GM23338 (cell line): ENCODE results near the gene NDUFV1. TPM values are rescaled to one million over a fixed set of nuclear protein-coding genes. Genes with fewer than 3 reads are reported as not detected.
"Not testable (repeated sequence)": the region's sequence is repeated elsewhere in the genome, so short reads cannot be mapped to it uniquely, and the experiment has no call there.

ENCODE experiments used
- ATAC-seq: fragments of 200-7000 bp; cut with Tn5 transposase; 3 replicates; pipeline ENCODE4 v1.9.1; 2020
- DNase-seq: peaks from one replicate; pipeline ENCODE4 v3.0.0-alpha.2; 2015; ENCODE audit warnings: low spot score
- H2AFZ ChIP-seq: fragments of 200-600 bp; sonication (generic); 2 replicates; pipeline ENCODE4 v1.8.0; 2016; ENCODE audit warnings: antibody characterized with exemption, mild to moderate bottlenecking, moderate library complexity
- H3F3A ChIP-seq: fragments of 200-600 bp; sonication (generic); replicated peaks from 2 replicates; pipeline ENCODE4 v1.8.0; 2017; ENCODE audit warnings: antibody characterized with exemption, mixed run types, low read depth
- H3K27ac ChIP-seq: fragments of 200-600 bp; sonication (generic); 2 replicates; pipeline ENCODE4 v1.6.1; 2016; ENCODE audit warnings: low read depth
- H3K27me3 ChIP-seq: fragments of 200-600 bp; sonication (generic); 2 replicates; pipeline ENCODE4 v1.8.0; 2016; ENCODE audit warnings: mild to moderate bottlenecking, mixed run types, moderate library complexity; ENCODE audit not compliant: insufficient read depth
- H3K36me3 ChIP-seq: fragments of 200-600 bp; sonication (generic); 2 replicates; pipeline ENCODE4 v1.8.0; 2016; ENCODE audit warnings: mild to moderate bottlenecking; ENCODE audit not compliant: insufficient read depth
- H3K4me1 ChIP-seq: fragments of 200-600 bp; sonication (generic); 2 replicates; pipeline ENCODE4 v1.8.0; 2016; ENCODE audit warnings: mild to moderate bottlenecking, moderate library complexity; ENCODE audit not compliant: insufficient read depth
- H3K4me2 ChIP-seq: fragments of 200-600 bp; sonication (generic); 2 replicates; pipeline ENCODE4 v1.7.1; 2017; ENCODE audit warnings: mixed run types
- H3K4me3 ChIP-seq: fragments of 200-600 bp; sonication (generic); 2 replicates; pipeline ENCODE4 v1.6.1; 2016; ENCODE audit warnings: mixed run types
- H3K79me2 ChIP-seq: fragments of 200-600 bp; sonication (generic); replicated peaks from 2 replicates; pipeline ENCODE4 v1.8.0; 2017; ENCODE audit warnings: mild to moderate bottlenecking; ENCODE audit not compliant: insufficient read depth
- H3K9me2 ChIP-seq: fragments of 200-600 bp; sonication (generic); 2 replicates; pipeline ENCODE4 v1.8.0; 2017; ENCODE audit not compliant: insufficient read depth
- H4K20me1 ChIP-seq: fragments of 200-600 bp; sonication (generic); replicated peaks from 2 replicates; pipeline ENCODE4 v1.8.0; 2017; ENCODE audit warnings: mild to moderate bottlenecking; ENCODE audit not compliant: insufficient read depth
- H3K27ac Mint-ChIP-seq: 2 replicates; pipeline ENCODE4 v1.8.0; 2020; ENCODE audit warnings: inconsistent platforms, mild to moderate bottlenecking, moderate library complexity, mixed read lengths
- H3K27me3 Mint-ChIP-seq: 3 replicates; pipeline ENCODE4 v1.8.0; 2022; ENCODE audit warnings: low read depth, mild to moderate bottlenecking, moderate library complexity, mixed read lengths, inconsistent platforms; ENCODE audit not compliant: insufficient read depth, poor library complexity
- H3K36me3 Mint-ChIP-seq: 3 replicates; pipeline ENCODE4 v1.8.0; 2021; ENCODE audit warnings: low read depth, mild to moderate bottlenecking, inconsistent platforms, moderate library complexity, mixed read lengths
- H3K4me1 Mint-ChIP-seq: 3 replicates; pipeline ENCODE4 v1.8.0; 2020; ENCODE audit warnings: mild to moderate bottlenecking, inconsistent platforms, mixed read lengths
- H3K4me3 Mint-ChIP-seq: 3 replicates; pipeline ENCODE4 v1.8.0; 2021; ENCODE audit warnings: moderate library complexity, mild to moderate bottlenecking, inconsistent platforms, mixed read lengths
- H3K9me3 Mint-ChIP-seq: 3 replicates; pipeline ENCODE4 v1.8.0; 2020; ENCODE audit warnings: moderate library complexity, mild to moderate bottlenecking, inconsistent platforms, mixed read lengths
- polyA plus RNA-seq: library from polyadenylated mRNA; unstranded; fragments of >200 nt; fragmentation: Nextera tagmentation; extraction: Ambion mirVana; gene quantifications from 2 replicates; pipeline ENCODE4 v1.2.1, GENCODE V29; 2016
- small RNA-seq: library from RNA; depleted of rRNA; stranded (forward); fragments of <200 nt; gene quantifications from one replicate; pipeline ENCODE3, GENCODE V24; 2014; ENCODE audit warnings: low replicate concordance
- total RNA-seq: library from RNA; depleted of rRNA; stranded (reverse); fragments of >200 nt; shearing (Covaris generic); gene quantifications from 2 replicates; pipeline ENCODE4 v1.2.3, GENCODE V29; 2014; rRNA removed

NDUFV1 gene
- total and polyA plus RNA-seq, 2 experiments from 2014 or later = 104 to 241 TPM

DNA sequence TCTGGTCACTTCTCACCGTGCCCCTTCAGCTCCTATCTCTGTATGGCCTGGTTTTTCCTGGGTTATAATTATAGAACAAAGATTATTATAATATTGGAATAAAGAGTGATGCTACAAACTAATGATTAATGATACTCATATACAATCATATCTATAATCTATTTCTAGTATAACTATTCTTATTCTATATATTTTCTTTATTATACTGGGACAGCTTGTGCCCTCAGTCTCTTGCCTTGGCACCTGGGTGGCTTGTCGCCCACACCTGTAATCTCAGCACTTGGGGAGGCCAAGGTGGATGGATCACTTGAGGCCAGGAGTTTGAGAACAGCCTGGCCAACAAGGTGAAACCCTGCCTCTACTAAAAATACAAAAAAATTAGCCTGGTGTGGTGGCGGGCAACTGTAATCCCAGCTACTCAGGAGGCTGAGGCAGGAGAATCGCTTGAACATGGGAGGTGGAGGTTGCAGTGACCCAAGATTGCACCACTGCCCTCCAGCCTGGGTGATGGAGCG, 53.0 kb downstream of the NDUFV1 start:
- H3K4me3 ChIP-seq, ATAC-seq, H3K4me3 Mint-ChIP-seq, H3K9me2 ChIP-seq, H3K27ac Mint-ChIP-seq, H3K36me3 ChIP-seq, DNase-seq, H3K36me3 Mint-ChIP-seq, H3K27me3 ChIP-seq, H2AFZ ChIP-seq, H3F3A ChIP-seq, H3K4me1 Mint-ChIP-seq, H3K79me2 ChIP-seq, H4K20me1 ChIP-seq, H3K4me1 ChIP-seq, H3K4me2 ChIP-seq, H3K27ac ChIP-seq, H3K27me3 Mint-ChIP-seq: not testable (repeated sequence)
- peaks cover 38% of the 10 kb centered on the region for H3K9me3 Mint-ChIP-seq

DNA sequence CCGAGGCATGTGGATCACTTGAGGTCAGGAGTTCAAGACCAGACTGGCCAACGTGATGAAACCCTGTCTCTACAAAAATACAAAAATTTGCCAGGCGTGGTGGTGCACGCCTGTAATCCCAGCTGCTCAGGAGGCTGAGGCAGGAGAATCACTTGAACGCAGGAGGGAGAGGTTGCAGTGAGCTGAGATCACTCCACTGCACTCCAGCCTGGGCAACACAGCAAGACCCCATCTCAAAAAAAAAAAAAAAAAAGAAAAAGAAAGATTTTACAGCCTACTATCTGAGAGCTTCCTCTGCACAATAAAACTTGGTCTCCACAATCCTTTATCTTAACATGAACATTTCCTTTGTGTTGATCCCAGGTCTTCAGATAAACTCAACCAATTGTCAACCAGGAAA, 54.0 kb downstream of the NDUFV1 start:
- not testable (repeated sequence) for H3K36me3 ChIP-seq, H4K20me1 ChIP-seq, H2AFZ ChIP-seq, H3F3A ChIP-seq, H3K4me1 ChIP-seq, H3K4me3 Mint-ChIP-seq, H3K79me2 ChIP-seq, H3K4me1 Mint-ChIP-seq, H3K9me2 ChIP-seq, H3K27me3 Mint-ChIP-seq, H3K4me2 ChIP-seq, H3K27me3 ChIP-seq, H3K36me3 Mint-ChIP-seq, H3K27ac ChIP-seq, ATAC-seq, H3K4me3 ChIP-seq, DNase-seq, H3K27ac Mint-ChIP-seq
- H3K9me3 Mint-ChIP-seq = peaks cover 33% of the 10 kb centered on the region

Small RNAs within 50 kb of the gene (small RNA-seq; reads per million reads assigned to genes)
- not detected for gene AP003385.3

Other genes with a start within 250 kb of the NDUFV1 start
- 0.19 TPM in 1 of 2 replicates, not detected in the other for gene CLCF1, start 233.3 kb upstream of the NDUFV1 start, total RNA-seq
- 0.17 and 0.32 TPM in 2 replicates for gene CLCF1, start 233.3 kb upstream of the NDUFV1 start, polyA plus RNA-seq
- 13.9 and 16.5 TPM in 2 replicates for gene RAD9A, start 214.9 kb upstream of the NDUFV1 start, total RNA-seq
- gene RAD9A, start 214.9 kb upstream of the NDUFV1 start, polyA plus RNA-seq = 17.0 and 18.9 TPM in 2 replicates
- gene PPP1CA, start 205.1 kb upstream of the NDUFV1 start, total RNA-seq = 227 and 237 TPM in 2 replicates
- gene PPP1CA, start 205.1 kb upstream of the NDUFV1 start, polyA plus RNA-seq = 217 TPM in 2 replicates
- 0.31 and 0.35 TPM in 2 replicates for gene TBC1D10C, start 202.9 kb upstream of the NDUFV1 start, total RNA-seq
- 0.17 and 0.31 TPM in 2 replicates for gene TBC1D10C, start 202.9 kb upstream of the NDUFV1 start, polyA plus RNA-seq
- 0.27 and 0.76 TPM in 2 replicates for gene CARNS1, start 191.3 kb upstream of the NDUFV1 start, total RNA-seq
- 0.52 and 0.63 TPM in 2 replicates for gene CARNS1, start 191.3 kb upstream of the NDUFV1 start, polyA plus RNA-seq
- 41.3 and 48.2 TPM in 2 replicates for gene RPS6KB2, start 178.4 kb upstream of the NDUFV1 start, total RNA-seq
- 27.7 and 29.5 TPM in 2 replicates for gene RPS6KB2, start 178.4 kb upstream of the NDUFV1 start, polyA plus RNA-seq
- gene PTPRCAP, start 169.3 kb upstream of the NDUFV1 start, total RNA-seq = 0.85 and 3.5 TPM in 2 replicates
- gene PTPRCAP, start 169.3 kb upstream of the NDUFV1 start, polyA plus RNA-seq = 2.7 and 3.3 TPM in 2 replicates
- 77.5 and 91.1 TPM in 2 replicates for gene CORO1B, start 163.5 kb upstream of the NDUFV1 start, total RNA-seq
- gene CORO1B, start 163.5 kb upstream of the NDUFV1 start, polyA plus RNA-seq = 61.5 and 69.5 TPM in 2 replicates
- not detected in 2 replicates for gene GPR152, start 154.2 kb upstream of the NDUFV1 start, total RNA-seq
- gene GPR152, start 154.2 kb upstream of the NDUFV1 start, polyA plus RNA-seq = not detected in 2 replicates
- gene CABP4, start 151.6 kb upstream of the NDUFV1 start, total RNA-seq = 0.28 TPM in 1 of 2 replicates, not detected in the other
- not detected in 2 replicates for gene CABP4, start 151.6 kb upstream of the NDUFV1 start, polyA plus RNA-seq
- 61.4 and 101 TPM in 2 replicates for gene TMEM134, start 137.7 kb upstream of the NDUFV1 start, total RNA-seq
- 64.7 and 69.2 TPM in 2 replicates for gene TMEM134, start 137.7 kb upstream of the NDUFV1 start, polyA plus RNA-seq
- 22.1 and 29.1 TPM in 2 replicates for gene AIP, start 123.9 kb upstream of the NDUFV1 start, total RNA-seq
- gene AIP, start 123.9 kb upstream of the NDUFV1 start, polyA plus RNA-seq = 32.1 and 33.3 TPM in 2 replicates
- gene PITPNM1, start 101.6 kb upstream of the NDUFV1 start, total RNA-seq = 46.8 and 57.1 TPM in 2 replicates
- 8.7 and 9.1 TPM in 2 replicates for gene PITPNM1, start 101.6 kb upstream of the NDUFV1 start, polyA plus RNA-seq
- 39.8 and 48.6 TPM in 2 replicates for gene CDK2AP2, start 98.8 kb upstream of the NDUFV1 start, total RNA-seq
- 120 and 128 TPM in 2 replicates for gene CDK2AP2, start 98.8 kb upstream of the NDUFV1 start, polyA plus RNA-seq
- gene CABP2, start 83.5 kb upstream of the NDUFV1 start, total RNA-seq = not detected in 2 replicates
- gene CABP2, start 83.5 kb upstream of the NDUFV1 start, polyA plus RNA-seq = not detected in 2 replicates
- 1,021 and 1,776 TPM in 2 replicates for gene GSTP1, start 23.1 kb upstream of the NDUFV1 start, total RNA-seq
- gene GSTP1, start 23.1 kb upstream of the NDUFV1 start, polyA plus RNA-seq = 1,881 and 1,914 TPM in 2 replicates
- gene NUDT8, start 23.0 kb downstream of the NDUFV1 start, total RNA-seq = 5.0 and 6.6 TPM in 2 replicates
- gene NUDT8, start 23.0 kb downstream of the NDUFV1 start, polyA plus RNA-seq = 15.1 and 16.4 TPM in 2 replicates
- gene TBX10, start 32.8 kb downstream of the NDUFV1 start, total RNA-seq = 0.10 TPM in 1 of 2 replicates, not detected in the other
- not detected in 2 replicates for gene TBX10, start 32.8 kb downstream of the NDUFV1 start, polyA plus RNA-seq
- gene ACY3, start 43.8 kb downstream of the NDUFV1 start, total RNA-seq = 0.31 and 0.87 TPM in 2 replicates
- not detected in 2 replicates for gene ACY3, start 43.8 kb downstream of the NDUFV1 start, polyA plus RNA-seq
- gene ALDH3B2, start 67.7 kb downstream of the NDUFV1 start, total RNA-seq = not detected in 2 replicates
- not detected in 2 replicates for gene ALDH3B2, start 67.7 kb downstream of the NDUFV1 start, polyA plus RNA-seq